AG09309 (cell line): ENCODE data around the gene ASPSCR1.

Experiments
- DNase-seq: peaks from one replicate; pipeline ENCODE4 v3.0.0-alpha.2; 2010; ENCODE audit warnings: low read depth
- H3K4me3 ChIP-seq: 2 replicates; pipeline ENCODE4 v1.5.1; 2011; ENCODE audit warnings: mild to moderate bottlenecking, low read depth, low read length, moderate library complexity; ENCODE audit not compliant: control insufficient read depth
- CTCF ChIP-seq: IDR thresholded peaks from 2 replicates; pipeline ENCODE4 v1.5.1; 2011; ENCODE audit warnings: mild to moderate bottlenecking, low read depth, low read length, inconsistent platforms; ENCODE audit not compliant: insufficient read depth, control insufficient read depth; ENCODE audit errors: missing control alignments

ASPSCR1 gene

GRCh38 chr17:82050761-82051641 lies 73.6 kb downstream of the ASPSCR1 start:
- no peak for DNase-seq
- TF ChIP-seq CTCF: no peak
- peak overlapping the region; percentile 74 for H3K4me3 ChIP-seq

- no peak for DNase-seq
These were observed 74.6 kb downstream of the ASPSCR1 start, which contains the start of the genes GPS1 and RFNG for GRCh38 chr17:82051776-82052637. Gene GPS1, plus strand, starts transcription at chr17:82051898. Its CDS starts 34 bp downstream, at chr17:82051932. Gene RFNG, minus strand, starts transcription at chr17:82051811. Its CDS starts 45 bp downstream, at chr17:82051766.

GRCh38 chr17:82052638-82053059 lies 75.2 kb downstream of the ASPSCR1 start:
- no peak for DNase-seq
- TF ChIP-seq CTCF: no peak
- H3K4me3 ChIP-seq: peak overlapping the region; percentile 74

More at GRCh38 chr17:82051776-82052637, 74.6 kb downstream of the ASPSCR1 start, which contains the start of the genes GPS1 and RFNG:
- H3K4me3 ChIP-seq: peak within 1 kb of the TSS; percentile 74
- no peak for TF ChIP-seq CTCF

GRCh38 chr17:82053130-82053529 lies 75.7 kb downstream of the ASPSCR1 start:
- peak overlapping the region; percentile 74 for H3K4me3 ChIP-seq
- DNase-seq: no peak
- TF ChIP-seq CTCF: no peak

GRCh38 chr17:82053556-82054263 lies 76.3 kb downstream of the ASPSCR1 start:
- no peak for TF ChIP-seq CTCF
- H3K4me3 ChIP-seq: no peak overlapping the region
- no peak for DNase-seq

- no peak for DNase-seq
- H3K4me3 ChIP-seq: no peak overlapping the region
- no peak for TF ChIP-seq CTCF
These were observed 77.1 kb downstream of the ASPSCR1 start for GRCh38 chr17:82054351-82055022.
